ENCODE measurements around the gene PLEKHM3. TPM values are rescaled to one million over a fixed set of nuclear protein-coding genes. Genes with fewer than 3 reads are reported as not detected.

Gene PLEKHM3
- total and polyA plus RNA-seq, 2 of the 4 experiments (the other 2 are of a cell fraction), result 2.4 to 11.3 TPM

DNA sequence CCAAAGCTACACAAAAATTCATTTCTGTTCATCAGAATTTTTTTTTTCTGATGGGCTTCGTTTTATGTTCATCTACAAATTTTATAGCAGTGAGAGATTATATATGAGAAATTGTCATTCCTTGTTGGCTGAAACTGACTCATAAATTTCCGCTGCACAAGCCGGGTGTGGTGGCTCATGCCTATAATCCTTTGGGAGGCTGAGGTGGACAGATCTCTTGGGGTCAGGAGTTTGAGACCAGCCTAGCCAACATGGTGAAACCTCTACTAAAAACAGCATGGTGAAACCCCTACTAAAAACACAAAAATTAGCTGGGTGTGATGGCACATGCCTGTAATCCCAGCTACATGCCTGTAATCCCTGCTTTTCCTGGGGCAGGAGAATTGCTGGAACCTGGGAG is 72.0 kb downstream of the PLEKHM3 start:
- in situ Hi-C loops (cut with MboI; ENCODE audit: low sequenced_read_pairs) (no loop called here), dilution Hi-C loops (cut with HindIII; ENCODE audit: low sequenced_read_pairs, unreplicated experiment) (no loop called here), intact Hi-C loops (cut with micrococcal nuclease) (no loop called here)
- Histone ChIP-seq H3K9me1 (ENCODE audit: insufficient read depth, low read length) (peaks cover 3% of the 10 kb centered on the region; the same call in 1 of the 2 replicates), H2AK9ac (replicated peaks; ENCODE audit: low read depth, low read length, poor library complexity) (no peak overlapping the region), H2AK5ac (ENCODE audit: low read depth, low read length) (no peak overlapping the region), H3K36me3 (ENCODE audit: control insufficient read depth, insufficient read depth, low read length) (no peaks in the 10 kb centered on the region), H3K14ac (replicated peaks; ENCODE audit: low read depth, low read length) (no peak overlapping the region), H3K27me3 (ENCODE audit: control insufficient read depth, insufficient read depth, low read length) (no peaks in the 10 kb centered on the region), H2BK20ac (ENCODE audit: low read depth, low read length) (no peak overlapping the region), H3K23ac (ENCODE audit: low read depth, low read length) (no peak overlapping the region), H2BK15ac (ENCODE audit: low read depth, low read length) (no peak overlapping the region), H3K18ac (ENCODE audit: low read depth, low read length) (no peak overlapping the region), H3K56ac (ENCODE audit: extremely low read depth, insufficient read depth, low read length) (no peak overlapping the region), H3K9me3 (ENCODE audit: control insufficient read depth, insufficient read depth, low read length) (no peaks in the 10 kb centered on the region), H3K9ac (ENCODE audit: low read depth, low read length) (no peak overlapping the region), H3K27ac (ENCODE audit: insufficient read depth, low read length) (no peak overlapping the region), H4K8ac (ENCODE audit: low read depth in 2 of 2, low read length in 2 of 2) (no peak overlapping the region), H2AFZ (replicated peaks; ENCODE audit: low read length, poor library complexity) (no peak overlapping the region), H3K4ac (ENCODE audit: low read depth, low read length) (no peak overlapping the region), H3K4me1 (ENCODE audit: control insufficient read depth, insufficient read depth, low read length) (no peaks in the 10 kb centered on the region), H2BK120ac (ENCODE audit: low read depth, low read length) (no peak overlapping the region), H3K79me1 (ENCODE audit: low read depth in 1 of 2, low read length in 2 of 2) (no peaks in the 10 kb centered on the region), H2BK5ac (ENCODE audit: low read depth, low read length, poor library complexity, severe bottlenecking) (no peak overlapping the region), H3K4me3 (ENCODE audit: insufficient read depth, low read depth, low read length) (no peak overlapping the region), H3K4me2 (ENCODE audit: low read depth, low read length) (no peak overlapping the region), H4K91ac (ENCODE audit: insufficient read depth, low read depth, low read length) (no peak overlapping the region), H4K5ac (ENCODE audit: low read depth, low read length) (no peak overlapping the region), H4K20me1 (ENCODE audit: insufficient read depth, low read length) (no peaks in the 10 kb centered on the region)
- no peak for DNase-seq
- WGBS, 2 experiments (ENCODE audit: extremely low coverage in 2 of 2, insufficient read length in 1 of 2), result no CpG with 5 or more reads among the region's 3 CpGs
- TF ChIP-seq MAFK (IDR thresholded peaks at IDR 0.05; ENCODE audit: low read depth, low read length) (no peak), CEBPB (IDR thresholded peaks at IDR 0.05; ENCODE audit: low read depth, low read length) (no peak), NFE2L2 (IDR thresholded peaks at IDR 0.05; ENCODE audit: low read depth, low read length) (no peak), MAZ (IDR thresholded peaks at IDR 0.05; ENCODE audit: borderline replicate concordance, low read depth, low read length) (no peak), RCOR1 (IDR thresholded peaks at IDR 0.05; ENCODE audit: insufficient replicate concordance, low read length) (no peak), RFX5 (IDR thresholded peaks at IDR 0.05; ENCODE audit: low read depth, low read length) (no peak), BHLHE40 (IDR thresholded peaks at IDR 0.05; ENCODE audit: low read depth, low read length) (no peak), FOS (IDR thresholded peaks at IDR 0.05; ENCODE audit: low read depth, low read length) (no peak), SMC3 (IDR thresholded peaks at IDR 0.05; ENCODE audit: low read depth, low read length) (no peak), CHD1 (IDR thresholded peaks at IDR 0.05; ENCODE audit: low read depth, low read length) (no peak), MXI1 (IDR thresholded peaks at IDR 0.05; ENCODE audit: borderline replicate concordance, low read depth, low read length) (no peak), RAD21 (IDR thresholded peaks at IDR 0.05; ENCODE audit: low read length) (no peak), POLR2A (IDR thresholded peaks at IDR 0.05; ENCODE audit: low read depth, low read length) (no peak)
- TF ChIP-seq, protein P1, sequence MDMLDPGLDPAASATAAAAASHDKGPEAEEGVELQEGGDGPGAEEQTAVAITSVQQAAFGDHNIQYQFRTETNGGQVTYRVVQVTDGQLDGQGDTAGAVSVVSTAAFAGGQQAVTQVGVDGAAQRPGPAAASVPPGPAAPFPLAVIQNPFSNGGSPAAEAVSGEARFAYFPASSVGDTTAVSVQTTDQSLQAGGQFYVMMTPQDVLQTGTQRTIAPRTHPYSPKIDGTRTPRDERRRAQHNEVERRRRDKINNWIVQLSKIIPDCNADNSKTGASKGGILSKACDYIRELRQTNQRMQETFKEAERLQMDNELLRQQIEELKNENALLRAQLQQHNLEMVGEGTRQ (IDR thresholded peaks at IDR 0.05; ENCODE audit: low read depth, low read length), result no peak
- TF ChIP-seq, protein P2, sequence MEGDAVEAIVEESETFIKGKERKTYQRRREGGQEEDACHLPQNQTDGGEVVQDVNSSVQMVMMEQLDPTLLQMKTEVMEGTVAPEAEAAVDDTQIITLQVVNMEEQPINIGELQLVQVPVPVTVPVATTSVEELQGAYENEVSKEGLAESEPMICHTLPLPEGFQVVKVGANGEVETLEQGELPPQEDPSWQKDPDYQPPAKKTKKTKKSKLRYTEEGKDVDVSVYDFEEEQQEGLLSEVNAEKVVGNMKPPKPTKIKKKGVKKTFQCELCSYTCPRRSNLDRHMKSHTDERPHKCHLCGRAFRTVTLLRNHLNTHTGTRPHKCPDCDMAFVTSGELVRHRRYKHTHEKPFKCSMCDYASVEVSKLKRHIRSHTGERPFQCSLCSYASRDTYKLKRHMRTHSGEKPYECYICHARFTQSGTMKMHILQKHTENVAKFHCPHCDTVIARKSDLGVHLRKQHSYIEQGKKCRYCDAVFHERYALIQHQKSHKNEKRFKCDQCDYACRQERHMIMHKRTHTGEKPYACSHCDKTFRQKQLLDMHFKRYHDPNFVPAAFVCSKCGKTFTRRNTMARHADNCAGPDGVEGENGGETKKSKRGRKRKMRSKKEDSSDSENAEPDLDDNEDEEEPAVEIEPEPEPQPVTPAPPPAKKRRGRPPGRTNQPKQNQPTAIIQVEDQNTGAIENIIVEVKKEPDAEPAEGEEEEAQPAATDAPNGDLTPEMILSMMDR (conservative IDR thresholded peaks at IDR 0.05; ENCODE audit: low read depth, low read length), result no peak
- TF ChIP-seq, protein P3, sequence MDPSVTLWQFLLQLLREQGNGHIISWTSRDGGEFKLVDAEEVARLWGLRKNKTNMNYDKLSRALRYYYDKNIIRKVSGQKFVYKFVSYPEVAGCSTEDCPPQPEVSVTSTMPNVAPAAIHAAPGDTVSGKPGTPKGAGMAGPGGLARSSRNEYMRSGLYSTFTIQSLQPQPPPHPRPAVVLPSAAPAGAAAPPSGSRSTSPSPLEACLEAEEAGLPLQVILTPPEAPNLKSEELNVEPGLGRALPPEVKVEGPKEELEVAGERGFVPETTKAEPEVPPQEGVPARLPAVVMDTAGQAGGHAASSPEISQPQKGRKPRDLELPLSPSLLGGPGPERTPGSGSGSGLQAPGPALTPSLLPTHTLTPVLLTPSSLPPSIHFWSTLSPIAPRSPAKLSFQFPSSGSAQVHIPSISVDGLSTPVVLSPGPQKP (IDR thresholded peaks at IDR 0.05; ENCODE audit: borderline replicate concordance, low read depth, low read length), result no peak
- CTCF ChIA-PET, result no interaction called here
- no TSS peak for BruUV-seq (replicated peaks)
- no peak for ATAC-seq (ENCODE audit: low read depth)
- POLR2A ChIA-PET (ENCODE audit: unreplicated experiment), result no interaction called here

Data from IMR-90 (cell line).